ENCODE results near the gene SCRT2. TPM values are rescaled to one million over a fixed set of nuclear protein-coding genes. Genes with fewer than 3 reads are reported as not detected.
A peak's percentile ranks its signal among the peaks of the same experiment; 100 is the strongest.

SCRT2 gene
- total and polyA plus RNA-seq, 9 of the 15 experiments (the other 6 are each of a cell fraction or from before 2014, with no cell fraction given): 0.04 to 0.75 (median 0.13) TPM; not detected in 2

DNA sequence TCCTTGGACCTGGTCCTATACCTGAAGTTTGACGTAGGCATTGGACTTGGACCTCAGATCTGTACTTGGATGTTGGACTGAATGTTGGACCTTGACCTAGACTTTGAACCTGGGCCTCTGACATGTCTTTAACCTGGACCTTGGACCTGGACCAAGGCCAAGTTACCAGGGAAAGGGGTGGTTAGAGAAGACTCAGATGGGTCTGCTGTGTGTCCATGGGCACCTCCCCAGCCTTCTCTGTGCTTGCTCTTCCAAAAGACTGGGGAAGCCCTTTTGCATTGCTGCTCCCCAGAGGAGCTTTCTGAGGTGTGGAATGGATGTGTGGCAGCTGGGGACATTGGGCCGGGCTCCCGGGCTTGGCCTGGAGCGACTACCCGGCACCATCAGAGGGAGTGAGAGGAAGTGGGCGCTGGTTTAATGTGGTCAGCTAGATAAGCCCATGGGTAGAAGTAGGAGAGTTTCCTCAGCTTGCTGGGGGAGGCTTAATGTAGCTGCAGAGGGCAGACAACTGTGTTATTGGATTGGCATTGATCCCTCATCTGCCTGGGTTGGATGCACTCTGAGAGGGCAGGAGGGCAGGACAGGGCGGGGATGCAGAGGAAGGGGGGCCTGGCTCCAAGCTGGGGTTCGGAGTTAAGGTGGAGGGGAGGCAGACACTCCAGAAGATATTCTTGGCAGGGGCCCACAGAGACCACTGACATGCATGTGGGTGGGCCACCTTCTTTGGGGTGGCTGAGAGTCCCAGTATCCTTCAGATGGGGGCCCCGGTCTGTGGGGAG is 4.2 kb downstream of the SCRT2 start (continued):
- TF ChIP-seq ARID4B (CRISPR knock-in tag; IDR thresholded peaks at IDR 0.05) (no peak), HNRNPK (IDR thresholded peaks at IDR 0.05; ENCODE audit: low read depth, low read length, poor library complexity, severe bottlenecking) (no peak), EZH2 (IDR thresholded peaks at IDR 0.05; ENCODE audit: borderline replicate concordance, low read depth, low read length) (no peak), ERF (CRISPR knock-in tag; IDR thresholded peaks at IDR 0.05) (no peak), TEAD4 (IDR thresholded peaks at IDR 0.05; ENCODE audit: low read length) (peak; percentile 82), TEAD4 (CRISPR knock-in tag; IDR thresholded peaks at IDR 0.05; ENCODE audit: borderline replicate concordance) (no peak), THAP7 (CRISPR knock-in tag; IDR thresholded peaks at IDR 0.05) (no peak), GMEB1 (CRISPR knock-in tag; IDR thresholded peaks at IDR 0.05) (no peak), HDAC2 (IDR thresholded peaks at IDR 0.05) (peak; percentile 69; the same call in 1 of the 2 replicates), E2F4 (CRISPR knock-in tag; IDR thresholded peaks at IDR 0.05; ENCODE audit: low read depth) (no peak), NCOA6 (IDR thresholded peaks at IDR 0.05) (no peak), NFXL1 (CRISPR knock-in tag; IDR thresholded peaks at IDR 0.05) (no peak), GTF2B (IDR thresholded peaks at IDR 0.05; ENCODE audit: extremely low read depth, insufficient read length) (no peak), SMAD1 (IDR thresholded peaks at IDR 0.05; ENCODE audit: low read depth, low read length, partially characterized antibody) (peak; percentile 35)

All from K562 (cell line).